ENCODE measurements around the gene SFRP2.

Gene SFRP2

GRCh38 chr4:153750197-153750817 lies 38.6 kb downstream of the SFRP2 start:
- TF ChIP-seq, protein P1, sequence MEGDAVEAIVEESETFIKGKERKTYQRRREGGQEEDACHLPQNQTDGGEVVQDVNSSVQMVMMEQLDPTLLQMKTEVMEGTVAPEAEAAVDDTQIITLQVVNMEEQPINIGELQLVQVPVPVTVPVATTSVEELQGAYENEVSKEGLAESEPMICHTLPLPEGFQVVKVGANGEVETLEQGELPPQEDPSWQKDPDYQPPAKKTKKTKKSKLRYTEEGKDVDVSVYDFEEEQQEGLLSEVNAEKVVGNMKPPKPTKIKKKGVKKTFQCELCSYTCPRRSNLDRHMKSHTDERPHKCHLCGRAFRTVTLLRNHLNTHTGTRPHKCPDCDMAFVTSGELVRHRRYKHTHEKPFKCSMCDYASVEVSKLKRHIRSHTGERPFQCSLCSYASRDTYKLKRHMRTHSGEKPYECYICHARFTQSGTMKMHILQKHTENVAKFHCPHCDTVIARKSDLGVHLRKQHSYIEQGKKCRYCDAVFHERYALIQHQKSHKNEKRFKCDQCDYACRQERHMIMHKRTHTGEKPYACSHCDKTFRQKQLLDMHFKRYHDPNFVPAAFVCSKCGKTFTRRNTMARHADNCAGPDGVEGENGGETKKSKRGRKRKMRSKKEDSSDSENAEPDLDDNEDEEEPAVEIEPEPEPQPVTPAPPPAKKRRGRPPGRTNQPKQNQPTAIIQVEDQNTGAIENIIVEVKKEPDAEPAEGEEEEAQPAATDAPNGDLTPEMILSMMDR (IDR thresholded peaks at IDR 0.05; ENCODE audit: insufficient read depth, low read depth, low read length, missing control alignments) = peak; percentile 72
- DNase-seq (ENCODE audit: low read depth) = peak; percentile 75
- no peak overlapping the region for H3K4me3 ChIP-seq (ENCODE audit: low read depth, low read length)

DNA sequence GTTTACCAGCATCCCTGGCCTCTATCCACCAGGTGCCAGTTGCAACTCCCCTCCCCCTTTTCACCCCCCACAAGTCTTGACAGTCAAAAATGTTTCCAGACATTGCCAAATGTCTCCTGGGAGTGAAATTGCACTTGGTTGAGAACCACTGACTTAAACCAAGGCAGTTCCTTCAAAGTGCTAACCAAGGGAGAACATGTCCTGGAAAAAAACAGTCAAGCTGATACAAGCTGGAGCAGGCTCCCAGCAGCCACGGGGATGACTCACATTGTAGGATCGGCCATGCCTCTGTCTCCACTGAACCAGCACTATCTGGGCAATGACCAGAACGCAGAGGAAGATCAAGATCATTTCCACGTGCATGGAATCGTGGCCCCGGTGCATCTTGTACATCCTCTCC lies 40.5 kb downstream of the SFRP2 start:
- no peak overlapping the region for H3K4me3 ChIP-seq (ENCODE audit: low read depth, low read length)
- no peak for DNase-seq (ENCODE audit: low read depth)
- TF ChIP-seq, protein P1 (IDR thresholded peaks at IDR 0.05; ENCODE audit: insufficient read depth, low read depth, low read length, missing control alignments) = no peak

GRCh38 chr4:153747406-153747955 lies 41.4 kb downstream of the SFRP2 start:
- no peak overlapping the region for H3K4me3 ChIP-seq (ENCODE audit: low read depth, low read length)
- TF ChIP-seq, protein P1 (IDR thresholded peaks at IDR 0.05; ENCODE audit: insufficient read depth, low read depth, low read length, missing control alignments) = no peak
- no peak for DNase-seq (ENCODE audit: low read depth)

GRCh38 chr4:153745651-153746050 lies 43.2 kb downstream of the SFRP2 start:
- TF ChIP-seq, protein P1 (IDR thresholded peaks at IDR 0.05; ENCODE audit: insufficient read depth, low read depth, low read length, missing control alignments) = no peak
- no peak for DNase-seq (ENCODE audit: low read depth)
- H3K4me3 ChIP-seq (ENCODE audit: low read depth, low read length) = no peak overlapping the region

GRCh38 chr4:153741541-153741940 lies 47.3 kb downstream of the SFRP2 start:
- DNase-seq (ENCODE audit: low read depth) = no peak

GRCh38 chr4:153735906-153736461 lies 52.9 kb downstream of the SFRP2 start:
- no peak for DNase-seq (ENCODE audit: low read depth)
- H3K4me3 ChIP-seq (ENCODE audit: low read depth, low read length) = no peak overlapping the region
- TF ChIP-seq, protein P1 (IDR thresholded peaks at IDR 0.05; ENCODE audit: insufficient read depth, low read depth, low read length, missing control alignments) = no peak

More at GRCh38 chr4:153741541-153741940, 47.3 kb downstream of the SFRP2 start:
- H3K4me3 ChIP-seq (ENCODE audit: low read depth, low read length) = no peak overlapping the region
- TF ChIP-seq, protein P1 (IDR thresholded peaks at IDR 0.05; ENCODE audit: insufficient read depth, low read depth, low read length, missing control alignments) = no peak

All from GM12865 (cell line).